Brain microvascular endothelial cell (primary cell): ENCODE results near the gene ALMS1.
"Not testable (repeated sequence)": the region's sequence is repeated elsewhere in the genome, so short reads cannot be mapped to it uniquely, and the experiment has no call there.

ENCODE experiments used
- DNase-seq: peaks from one replicate; pipeline ENCODE4 v3.0.0-alpha.2; 2020
- H3K27ac ChIP-seq: fragments of 250-450 bp; sonication (Bioruptor Pico); 2 replicates; pipeline ENCODE4 v1.5.1; 2020; ENCODE audit warnings: mild to moderate bottlenecking, moderate library complexity
- H3K27me3 ChIP-seq: fragments of 250-450 bp; sonication (Bioruptor Pico); replicated peaks from 2 replicates; pipeline ENCODE4 v1.5.1; 2020; ENCODE audit warnings: mild to moderate bottlenecking
- H3K36me3 ChIP-seq: fragments of 250-450 bp; sonication (Bioruptor Pico); replicated peaks from 2 replicates; pipeline ENCODE4 v1.5.1; 2020; ENCODE audit warnings: mild to moderate bottlenecking
- H3K4me3 ChIP-seq: 2 replicates; pipeline ENCODE4 v1.5.1; 2011; ENCODE audit warnings: low read depth, mild to moderate bottlenecking, control low read depth, low read length, moderate library complexity
- CTCF ChIP-seq: IDR thresholded peaks from 2 replicates; pipeline ENCODE4 v1.5.1; 2011; ENCODE audit warnings: low read depth, mild to moderate bottlenecking, moderate library complexity, low read length, control low read depth, inconsistent platforms; ENCODE audit errors: missing control alignments
- in situ Hi-C: cut with HindIII; loops from 2 replicates; pipeline ENCODE4 v1.10.0; 2017; ENCODE audit warnings: low sequenced_read_pairs, low pct_ligation_motif_present

ALMS1 gene

GRCh38 chr2:73628493-73628892 is 242.9 kb downstream of the ALMS1 start:
- H3K4me3 ChIP-seq, DNase-seq, in situ Hi-C loops, H3K27me3 ChIP-seq, H3K36me3 ChIP-seq, H3K27ac ChIP-seq: not testable (repeated sequence)

GRCh38 chr2:73630662-73631266 is 245.1 kb downstream of the ALMS1 start:
- H3K27me3 ChIP-seq, in situ Hi-C loops, H3K36me3 ChIP-seq, H3K4me3 ChIP-seq, H3K27ac ChIP-seq: not testable (repeated sequence)
- peak; percentile 69 for TF ChIP-seq CTCF
- DNase-seq = peak; percentile 39

GRCh38 chr2:73636977-73637376 is 251.3 kb downstream of the ALMS1 start:
- H3K4me3 ChIP-seq, H3K27ac ChIP-seq, H3K36me3 ChIP-seq: not testable (repeated sequence)

GRCh38 chr2:73638429-73638828 is 252.8 kb downstream of the ALMS1 start:
- no peak for DNase-seq
- no peaks in the 10 kb centered on the region for H3K36me3 ChIP-seq
- H3K27me3 ChIP-seq = no peaks in the 10 kb centered on the region
- in situ Hi-C loops = no loop called here
- no peak overlapping the region for H3K4me3 ChIP-seq
- no peak overlapping the region for H3K27ac ChIP-seq
- no peak for TF ChIP-seq CTCF

More at GRCh38 chr2:73636977-73637376, 251.3 kb downstream of the ALMS1 start:
- H3K27me3 ChIP-seq, in situ Hi-C loops, DNase-seq: not testable (repeated sequence)

GRCh38 chr2:73640511-73640911 is 254.9 kb downstream of the ALMS1 start:
- Histone ChIP-seq H3K27ac (no peak overlapping the region), H3K36me3 (no peaks in the 10 kb centered on the region), H3K4me3 (no peak overlapping the region), H3K27me3 (no peaks in the 10 kb centered on the region)
- in situ Hi-C loops = no loop called here
- TF ChIP-seq CTCF = no peak
- DNase-seq = no peak

- TF ChIP-seq CTCF = no peak
Observed at GRCh38 chr2:73640946-73641766, 255.5 kb downstream of the ALMS1 start.

GRCh38 chr2:73641767-73642062 is 256.1 kb downstream of the ALMS1 start:
- no peak for TF ChIP-seq CTCF
- Histone ChIP-seq H3K36me3 (no peaks in the 10 kb centered on the region), H3K27me3 (no peaks in the 10 kb centered on the region), H3K27ac (no peak overlapping the region), H3K4me3 (no peak overlapping the region)
- no peak for DNase-seq
- in situ Hi-C loops = no loop called here

More at GRCh38 chr2:73640946-73641766, 255.5 kb downstream of the ALMS1 start:
- in situ Hi-C loops = no loop called here
- no peak overlapping the region for H3K4me3 ChIP-seq
- no peak for DNase-seq
- H3K27me3 ChIP-seq = no peaks in the 10 kb centered on the region
- H3K36me3 ChIP-seq = no peaks in the 10 kb centered on the region
- H3K27ac ChIP-seq = no peak overlapping the region
